Immature natural killer cell (primary cell): ENCODE measurements around the gene LACC1. TPM values are rescaled to one million over a fixed set of nuclear protein-coding genes. Genes with fewer than 3 reads are reported as not detected.

Source experiments
- DNase-seq, 3 donors: peaks; one replicate each; pipeline ENCODE4 v3.0.0; 2022; ENCODE audit warnings: mixed read lengths in 1 of 3
- H3K27ac Mint-ChIP-seq, 6 donors: one replicate each; pipeline ENCODE4 v1.8.0; 2020; ENCODE audit warnings: mixed read lengths in 6 of 6, mild to moderate bottlenecking in 5 of 6, inconsistent platforms in 4 of 6, moderate library complexity in 3 of 6
- H3K27me3 Mint-ChIP-seq, 3 donors: one replicate each; pipeline ENCODE4 v1.8.0; 2020 to 2021; ENCODE audit warnings: low read depth in 3 of 3, mild to moderate bottlenecking in 3 of 3, mixed read lengths in 3 of 3, moderate library complexity in 3 of 3, inconsistent platforms in 1 of 3
- H3K36me3 Mint-ChIP-seq, 3 donors: one replicate each; pipeline ENCODE4 v1.8.0; 2020; ENCODE audit warnings: mixed read lengths in 3 of 3, inconsistent platforms in 2 of 3, mild to moderate bottlenecking in 2 of 3
- H3K4me1 Mint-ChIP-seq, 2 donors: one replicate each; pipeline ENCODE4 v1.8.0; 2020; ENCODE audit warnings: inconsistent platforms in 2 of 2, mild to moderate bottlenecking in 2 of 2, mixed read lengths in 2 of 2, moderate library complexity in 1 of 2
- H3K4me3 Mint-ChIP-seq, 5 donors: one replicate each; pipeline ENCODE4 v1.8.0; 2020; ENCODE audit warnings: mild to moderate bottlenecking in 5 of 5, mixed read lengths in 5 of 5, inconsistent platforms in 3 of 5, moderate library complexity in 3 of 5
- H3K9me3 Mint-ChIP-seq, 6 donors: one replicate each; pipeline ENCODE4 v1.8.0; 2020; ENCODE audit warnings: mild to moderate bottlenecking in 6 of 6, mixed read lengths in 6 of 6, inconsistent platforms in 4 of 6, moderate library complexity in 3 of 6
- polyA plus RNA-seq, 3 donors: library from polyadenylated mRNA; unstranded; fragments of 300-500 nt; fragmentation: Illumina TruSeq; gene quantifications; one replicate each; pipeline ENCODE4 v1.2.3, GENCODE V29; 2021

The LACC1 gene
- polyA plus RNA-seq, 3 donors from 2014 or later = 0.41 to 1.1 TPM; not detected in 1

DNA sequence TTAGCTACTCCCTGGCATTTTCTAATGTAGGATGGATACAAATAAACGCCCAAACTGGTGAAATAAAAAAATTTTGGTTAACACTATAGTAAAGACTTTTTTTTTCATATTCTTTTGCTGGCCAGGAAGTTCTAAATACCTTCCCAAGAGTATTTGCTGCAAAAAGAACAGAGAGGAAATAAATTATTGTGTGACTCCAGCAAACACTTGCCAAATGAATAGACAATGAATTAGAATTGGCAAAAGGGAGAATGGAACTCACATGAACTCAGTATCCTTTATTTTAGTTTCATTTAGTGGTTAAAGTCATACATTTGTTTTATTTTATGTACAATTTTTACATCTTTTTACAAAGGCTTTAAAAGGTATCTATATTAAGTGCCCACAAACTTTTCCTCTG is 58.1 kb downstream of the LACC1 start:
- Mint-ChIP-seq H3K4me1 (no peaks in the 10 kb centered on the region), H3K9me3 (no peaks in the 10 kb centered on the region), H3K27me3 (no peaks in the 10 kb centered on the region), H3K4me3 (no peak overlapping the region), H3K36me3 (no peaks in the 10 kb centered on the region), H3K27ac (no peak overlapping the region)
- no peak for DNase-seq

GRCh38 chr13:43938449-43938848 is 58.7 kb downstream of the LACC1 start:
- Mint-ChIP-seq H3K4me3 (no peak overlapping the region), H3K9me3 (no peaks in the 10 kb centered on the region), H3K36me3 (no peaks in the 10 kb centered on the region), H3K4me1 (no peaks in the 10 kb centered on the region), H3K27ac (no peak overlapping the region), H3K27me3 (no peaks in the 10 kb centered on the region)
- DNase-seq = no peak

DNA sequence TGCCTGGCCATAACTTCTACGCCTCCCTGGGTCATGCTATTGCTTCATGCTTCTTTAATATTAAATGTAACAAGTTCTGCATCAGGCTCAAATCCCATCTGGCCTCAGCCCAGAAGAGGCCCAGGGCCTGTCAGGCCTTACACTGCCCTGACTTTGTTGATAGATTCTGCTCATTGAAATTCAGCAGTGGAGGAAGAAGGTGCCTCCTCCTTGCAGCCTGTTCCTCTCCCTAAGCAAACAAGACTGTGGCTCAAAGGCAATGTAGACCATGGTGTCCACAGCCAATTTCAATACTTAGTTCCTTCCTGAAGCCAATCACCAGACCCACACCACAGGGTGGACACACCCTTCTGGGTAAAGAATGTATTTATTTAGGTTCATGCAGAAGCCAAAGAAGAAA is 59.4 kb downstream of the LACC1 start:
- no peak overlapping the region for H3K27ac Mint-ChIP-seq
- H3K27me3 Mint-ChIP-seq = no peaks in the 10 kb centered on the region
- H3K4me1 Mint-ChIP-seq = no peaks in the 10 kb centered on the region
- no peak overlapping the region for H3K4me3 Mint-ChIP-seq
- H3K9me3 Mint-ChIP-seq = no peaks in the 10 kb centered on the region
- no peaks in the 10 kb centered on the region for H3K36me3 Mint-ChIP-seq
- no peak for DNase-seq

DNA sequence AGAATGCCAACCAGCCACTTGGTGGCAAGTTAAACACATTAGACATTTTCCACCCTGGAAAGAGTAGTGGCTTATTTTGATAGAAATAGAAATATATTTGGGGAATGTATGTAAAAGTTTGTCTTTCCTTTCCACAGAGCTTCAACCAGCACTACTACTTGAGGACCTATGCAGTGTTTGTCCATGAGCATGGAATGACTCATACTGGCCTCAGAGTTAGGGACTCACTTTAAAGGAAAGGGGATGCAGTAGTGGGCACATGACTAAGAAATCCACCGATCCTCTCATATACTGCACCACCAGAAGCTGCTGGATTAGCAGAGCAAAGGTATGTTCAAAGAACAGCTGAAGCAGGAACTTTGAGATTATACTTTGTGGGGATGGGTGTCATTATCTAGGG is 62.6 kb downstream of the LACC1 start:
- DNase-seq = no peak
- no peaks in the 10 kb centered on the region for H3K4me1 Mint-ChIP-seq
- H3K27me3 Mint-ChIP-seq = peaks cover 0 to 4% (median 3%) of the 10 kb centered on the region in 3 donors
- H3K9me3 Mint-ChIP-seq = no peaks in the 10 kb centered on the region
- no peak overlapping the region for H3K27ac Mint-ChIP-seq
- H3K36me3 Mint-ChIP-seq = no peaks in the 10 kb centered on the region
- no peak overlapping the region for H3K4me3 Mint-ChIP-seq

Other genes with a start within 250 kb of the LACC1 start
- not detected for gene ENOX1, start 92.9 kb upstream of the LACC1 start, polyA plus RNA-seq
- gene CCDC122, start 164 bp upstream of the LACC1 start, polyA plus RNA-seq = 1 to 10 TPM in 2 of 3 donors, under 1 TPM in 1; 0.84 to 6.9 (median 2.7) TPM